Stimulated activated naive CD4-positive, alpha-beta T cell treated with Interleukin-2 at 50 U/mL for 16 hours (primary cell): ENCODE measurements around the gene FAM186B.
A peak's percentile ranks its signal among the peaks of the same experiment; 100 is the strongest.

Source experiments
- DNase-seq: peaks from one replicate; lab custom pipeline; 2025; lab: John Stamatoyannopoulos, UW

The FAM186B gene

DNA sequence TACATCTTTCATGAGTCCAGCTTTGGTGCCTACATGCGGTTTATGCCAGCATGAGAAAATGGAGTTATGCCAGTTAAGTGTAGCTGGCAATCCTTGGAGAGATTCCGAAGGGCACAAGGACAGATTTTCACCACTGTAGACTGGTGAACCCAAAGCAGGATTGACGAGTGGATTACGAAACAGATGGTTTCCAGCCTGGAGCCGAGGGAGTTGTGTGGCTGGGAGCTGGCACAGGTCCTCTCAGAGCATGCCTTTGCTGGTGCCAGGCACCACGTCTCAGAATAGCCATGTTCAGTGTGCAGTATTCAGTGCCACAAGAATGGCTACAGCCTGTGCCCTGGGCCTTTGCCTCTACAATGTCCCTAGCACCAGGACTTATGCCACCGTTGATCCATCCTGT lies 53.4 kb downstream of the FAM186B start:
- no peak for DNase-seq

DNA sequence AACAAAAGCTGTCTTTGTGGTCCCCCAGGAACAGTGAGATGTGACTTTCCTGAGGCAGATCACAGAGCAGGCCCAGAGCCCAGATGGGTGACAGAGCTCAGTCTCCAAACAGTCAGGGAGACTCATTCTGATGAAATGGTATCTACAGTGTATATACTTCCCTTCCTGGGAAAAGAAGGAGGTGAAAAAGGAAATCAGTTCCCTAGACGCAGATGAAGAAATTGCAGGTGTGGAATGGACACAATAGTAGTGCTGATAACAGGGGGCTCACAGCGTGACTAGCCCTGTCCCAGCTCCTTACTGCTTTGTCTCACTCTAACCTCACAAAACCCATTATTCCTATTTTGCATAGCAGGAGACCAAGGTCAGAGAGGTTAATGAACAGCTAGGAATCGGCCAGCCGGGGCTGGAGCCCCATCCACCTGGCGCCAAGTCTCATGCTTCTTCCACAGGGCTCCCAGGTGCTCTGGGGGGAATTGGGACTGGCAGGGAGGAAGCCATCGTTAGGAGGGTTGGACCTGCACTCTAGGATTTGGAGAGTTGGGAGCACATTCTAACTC lies 54.7 kb downstream of the FAM186B start:
- DNase-seq = no peak

DNA sequence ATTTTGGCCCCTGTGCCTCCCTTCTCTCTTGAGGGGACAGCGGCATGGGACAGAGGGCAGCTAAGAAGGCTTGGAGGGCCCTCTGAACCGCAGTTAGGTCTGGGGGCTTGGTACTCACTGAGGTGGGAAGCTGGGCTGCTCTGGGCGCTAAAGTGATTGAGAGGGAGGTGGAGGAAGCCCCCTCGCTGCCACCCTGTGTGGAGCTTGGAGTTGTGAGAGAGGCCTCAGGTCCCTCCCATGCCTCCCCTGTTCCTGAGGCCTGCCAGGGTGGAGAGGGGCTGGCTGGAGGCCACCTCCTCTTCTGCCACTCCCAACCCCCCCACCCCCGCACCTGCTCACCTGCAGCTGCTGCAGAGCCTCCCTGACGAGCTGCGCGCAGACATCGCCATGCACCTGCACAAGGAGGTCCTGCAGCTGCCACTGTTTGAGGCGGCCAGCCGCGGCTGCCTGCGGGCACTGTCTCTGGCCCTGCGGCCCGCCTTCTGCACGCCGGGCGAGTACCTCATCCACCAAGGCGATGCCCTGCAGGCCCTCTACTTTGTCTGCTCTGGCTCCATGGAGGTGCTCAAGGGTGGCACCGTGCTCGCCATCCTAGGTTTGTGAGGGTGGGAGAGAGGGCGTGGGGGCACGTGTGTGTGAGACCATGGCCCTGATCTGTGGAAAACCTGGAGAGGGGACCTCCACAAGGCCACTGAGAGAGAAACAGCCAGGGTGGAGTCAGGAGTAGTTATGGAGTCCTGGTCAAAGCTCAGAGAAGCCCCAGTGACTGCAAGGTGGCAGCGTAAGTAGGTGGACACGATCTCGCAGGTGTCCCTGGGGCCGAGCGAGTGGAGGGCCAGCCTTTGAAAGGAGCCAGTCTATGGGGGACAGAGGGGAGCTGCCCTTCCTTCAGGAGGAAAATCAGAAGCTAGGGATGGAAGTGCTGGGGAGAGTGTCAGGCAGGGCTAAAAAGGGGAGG lies 55.4 kb downstream of the FAM186B start:
- no peak for DNase-seq

DNA sequence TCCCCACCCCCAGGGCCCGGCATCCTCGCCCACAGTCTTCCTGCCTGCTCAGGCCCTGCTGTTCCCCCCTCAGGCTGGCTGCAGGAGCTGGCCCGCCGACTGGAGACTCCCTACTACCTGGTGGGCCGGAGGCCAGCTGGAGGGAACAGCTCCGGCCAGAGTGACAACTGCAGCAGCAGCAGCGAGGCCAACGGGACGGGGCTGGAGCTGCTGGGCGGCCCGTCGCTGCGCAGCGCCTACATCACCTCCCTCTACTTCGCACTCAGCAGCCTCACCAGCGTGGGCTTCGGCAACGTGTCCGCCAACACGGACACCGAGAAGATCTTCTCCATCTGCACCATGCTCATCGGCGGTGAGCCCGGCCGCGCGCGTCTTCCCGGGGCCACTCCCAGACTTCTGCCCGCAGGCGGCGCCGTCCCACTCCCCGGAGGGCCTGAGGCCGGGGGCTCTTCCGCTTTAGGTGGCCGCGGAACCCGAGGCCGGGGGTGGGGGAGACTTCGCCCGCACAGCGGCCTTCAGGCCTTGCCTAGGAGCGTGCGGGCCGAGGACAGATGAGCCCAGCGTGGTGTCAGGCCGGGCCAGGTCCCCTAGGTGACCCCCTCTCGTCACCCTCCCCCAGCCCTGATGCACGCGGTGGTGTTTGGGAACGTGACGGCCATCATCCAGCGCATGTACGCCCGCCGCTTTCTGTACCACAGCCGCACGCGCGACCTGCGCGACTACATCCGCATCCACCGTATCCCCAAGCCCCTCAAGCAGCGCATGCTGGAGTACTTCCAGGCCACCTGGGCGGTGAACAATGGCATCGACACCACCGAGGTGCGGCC lies 56.4 kb downstream of the FAM186B start:
- DNase-seq = no peak

DNA sequence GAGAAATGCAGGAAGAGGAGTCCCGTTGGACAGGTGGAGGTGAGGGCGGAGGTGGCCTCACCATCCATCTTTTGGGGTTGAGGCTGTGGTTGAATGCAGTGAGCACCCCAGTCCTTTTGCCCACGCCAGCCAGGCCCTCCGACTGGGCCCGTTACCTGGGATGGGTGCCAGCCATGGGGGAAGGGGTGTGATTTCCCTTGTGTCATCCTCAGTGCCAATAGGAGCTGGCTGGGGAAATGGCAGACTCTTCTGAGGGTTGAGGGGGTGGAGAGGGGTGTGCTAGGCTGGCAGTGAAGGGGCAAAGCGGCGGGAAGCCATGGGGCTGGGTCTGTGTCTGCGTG lies 57.0 kb downstream of the FAM186B start:
- DNase-seq = no peak

DNA sequence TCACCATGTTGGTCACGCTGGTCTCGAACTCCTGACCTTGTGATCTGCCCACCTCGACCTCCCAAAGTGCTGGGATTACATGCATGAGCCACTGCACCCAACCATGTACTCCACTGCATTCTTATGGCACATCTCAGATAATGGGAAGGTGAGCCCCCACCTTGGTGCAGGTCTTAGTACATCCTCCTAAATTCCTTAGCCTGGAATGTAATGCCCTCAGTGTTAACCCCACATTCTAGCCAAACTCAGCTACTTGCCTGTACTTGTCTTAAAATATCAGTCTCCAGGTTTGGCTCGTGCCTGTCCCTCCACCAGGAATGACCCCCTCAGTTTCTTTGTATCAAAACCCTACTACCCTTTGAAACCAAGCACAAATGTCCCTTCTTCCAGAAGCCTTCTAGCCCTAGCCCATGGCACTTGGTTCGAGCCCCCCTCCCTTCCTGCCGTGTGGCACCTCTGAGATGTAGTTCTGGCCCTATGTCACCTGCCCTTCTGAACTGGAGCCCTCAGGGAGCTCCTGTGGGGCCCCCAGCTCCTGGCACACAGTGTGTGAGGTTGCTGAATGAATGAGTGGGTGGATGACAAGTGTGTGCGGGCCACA lies 58.2 kb downstream of the FAM186B start:
- no peak for DNase-seq

DNA sequence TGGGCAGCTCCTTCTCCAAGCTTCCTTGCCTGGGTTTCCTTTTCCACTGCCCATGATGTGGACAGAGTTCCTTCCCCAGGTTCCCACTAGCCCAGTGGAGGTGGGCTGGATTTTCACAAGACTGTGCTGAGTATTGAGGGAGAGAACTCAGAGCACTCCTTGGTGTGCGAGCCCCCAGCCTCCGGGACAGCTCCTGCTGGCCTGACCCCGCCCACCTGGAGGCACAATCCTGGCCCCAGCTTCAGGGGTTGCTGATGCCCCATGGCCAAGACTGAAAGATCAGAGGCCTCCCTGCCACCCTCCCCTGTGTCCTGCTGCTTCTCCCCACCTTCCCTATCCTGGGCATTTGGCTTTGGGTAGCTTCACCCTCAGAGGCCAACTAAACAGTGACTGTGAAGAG lies 59.0 kb downstream of the FAM186B start:
- no peak for DNase-seq

DNA sequence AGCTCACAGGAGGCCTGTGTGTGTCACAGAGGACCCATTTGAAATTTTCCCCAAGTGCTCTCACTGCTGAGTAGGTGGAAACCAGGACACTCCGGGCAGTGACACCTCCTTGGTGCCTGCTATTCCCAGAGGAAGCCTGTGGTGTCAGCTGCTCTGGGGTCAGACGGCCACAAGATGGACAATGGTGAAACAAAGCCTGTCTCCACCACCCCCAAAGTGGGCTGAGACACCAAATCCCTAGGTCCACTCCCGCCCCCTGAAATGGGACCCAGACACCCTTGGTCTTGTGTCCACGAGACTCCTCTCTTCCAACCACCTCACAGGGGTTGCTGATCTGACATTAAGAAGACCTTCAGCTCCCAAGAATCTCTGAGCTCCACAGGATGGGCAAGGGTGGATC lies 59.6 kb downstream of the FAM186B start:
- no peak for DNase-seq

DNA sequence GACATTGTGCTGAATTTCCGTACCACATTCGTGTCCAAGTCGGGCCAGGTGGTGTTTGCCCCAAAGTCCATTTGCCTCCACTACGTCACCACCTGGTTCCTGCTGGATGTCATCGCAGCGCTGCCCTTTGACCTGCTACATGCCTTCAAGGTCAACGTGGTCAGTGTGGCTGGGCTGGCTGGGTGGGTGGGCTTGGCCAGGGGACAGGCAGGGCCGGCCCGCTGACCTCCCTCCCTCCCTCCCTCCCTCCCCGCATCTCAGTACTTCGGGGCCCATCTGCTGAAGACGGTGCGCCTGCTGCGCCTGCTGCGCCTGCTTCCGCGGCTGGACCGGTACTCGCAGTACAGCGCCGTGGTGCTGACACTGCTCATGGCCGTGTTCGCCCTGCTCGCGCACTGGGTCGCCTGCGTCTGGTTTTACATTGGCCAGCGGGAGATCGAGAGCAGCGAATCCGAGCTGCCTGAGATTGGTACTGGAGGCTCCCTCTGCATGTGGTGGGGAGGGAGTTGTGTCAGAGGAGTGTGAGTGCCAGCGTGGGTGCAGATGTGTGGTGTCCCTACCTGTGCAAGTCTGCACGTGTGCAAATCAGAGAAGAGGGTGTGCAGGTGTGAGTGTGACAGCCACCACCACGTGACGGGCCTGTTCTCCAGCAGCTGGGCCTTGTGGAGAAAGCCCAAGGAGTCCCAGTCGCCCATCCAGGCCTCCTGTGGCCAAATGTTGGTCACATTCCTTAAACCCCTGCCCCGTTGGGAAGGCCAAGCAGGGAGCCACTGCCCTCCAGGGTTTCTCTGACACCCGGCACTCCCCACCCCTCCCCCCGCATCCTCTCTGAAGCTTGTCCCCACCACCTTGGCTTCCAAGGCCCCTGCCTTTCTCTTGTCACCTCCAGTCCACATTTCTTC lies 61.3 kb downstream of the FAM186B start:
- no peak for DNase-seq

DNA sequence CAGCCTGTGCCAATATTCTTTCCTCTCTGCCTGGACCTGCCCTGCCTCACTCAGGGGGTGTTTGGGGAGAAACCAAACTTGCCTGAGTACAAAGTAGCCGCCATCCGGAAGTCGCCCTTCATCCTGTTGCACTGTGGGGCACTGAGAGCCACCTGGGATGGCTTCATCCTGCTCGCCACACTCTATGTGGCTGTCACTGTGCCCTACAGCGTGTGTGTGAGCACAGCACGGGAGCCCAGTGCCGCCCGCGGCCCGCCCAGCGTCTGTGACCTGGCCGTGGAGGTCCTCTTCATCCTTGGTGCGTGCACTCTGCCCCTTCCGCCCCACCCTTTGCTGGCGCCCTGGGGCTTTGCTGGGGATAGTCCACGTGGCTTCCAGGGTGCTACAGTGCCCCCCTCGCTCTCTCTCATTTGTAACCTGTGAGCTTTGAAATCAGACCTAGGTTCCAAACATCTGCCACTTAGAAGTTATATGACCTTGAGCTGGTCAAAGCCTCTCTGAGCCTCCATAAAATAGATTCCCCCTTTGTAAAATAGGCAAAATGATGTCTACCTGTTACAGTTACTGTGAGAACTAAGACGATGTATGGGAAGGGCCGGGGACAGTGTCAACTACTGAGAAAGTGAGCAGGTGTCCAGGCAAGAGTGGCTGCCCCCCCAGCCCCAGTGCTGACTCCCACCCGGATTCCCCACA lies 62.1 kb downstream of the FAM186B start:
- DNase-seq = no peak

DNA sequence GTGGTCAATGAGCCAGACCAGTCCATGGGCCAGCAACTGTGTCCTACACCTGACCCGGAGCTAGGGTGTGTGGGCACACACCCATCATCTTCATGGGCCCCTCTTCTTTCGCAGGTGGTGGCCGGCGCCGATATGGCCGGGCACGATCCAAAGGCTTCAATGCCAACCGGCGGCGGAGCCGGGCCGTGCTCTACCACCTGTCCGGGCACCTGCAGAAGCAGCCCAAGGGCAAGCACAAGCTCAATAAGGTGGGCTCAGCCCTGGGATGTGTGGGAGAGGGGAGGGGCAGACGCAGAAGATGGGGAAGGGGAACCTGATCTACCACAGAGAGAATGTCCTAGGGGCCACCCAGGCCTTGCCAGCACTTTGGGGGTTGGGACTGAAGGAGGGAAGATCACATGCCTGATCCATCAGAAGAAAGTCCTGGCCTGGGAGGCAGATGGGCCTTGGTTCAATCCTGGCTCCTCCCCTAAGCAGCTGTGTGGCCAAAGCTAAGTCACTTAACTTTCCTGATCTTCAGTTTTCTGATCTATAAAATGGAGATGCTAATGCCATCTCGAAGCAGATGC lies 62.8 kb downstream of the FAM186B start:
- DNase-seq = no peak

DNA sequence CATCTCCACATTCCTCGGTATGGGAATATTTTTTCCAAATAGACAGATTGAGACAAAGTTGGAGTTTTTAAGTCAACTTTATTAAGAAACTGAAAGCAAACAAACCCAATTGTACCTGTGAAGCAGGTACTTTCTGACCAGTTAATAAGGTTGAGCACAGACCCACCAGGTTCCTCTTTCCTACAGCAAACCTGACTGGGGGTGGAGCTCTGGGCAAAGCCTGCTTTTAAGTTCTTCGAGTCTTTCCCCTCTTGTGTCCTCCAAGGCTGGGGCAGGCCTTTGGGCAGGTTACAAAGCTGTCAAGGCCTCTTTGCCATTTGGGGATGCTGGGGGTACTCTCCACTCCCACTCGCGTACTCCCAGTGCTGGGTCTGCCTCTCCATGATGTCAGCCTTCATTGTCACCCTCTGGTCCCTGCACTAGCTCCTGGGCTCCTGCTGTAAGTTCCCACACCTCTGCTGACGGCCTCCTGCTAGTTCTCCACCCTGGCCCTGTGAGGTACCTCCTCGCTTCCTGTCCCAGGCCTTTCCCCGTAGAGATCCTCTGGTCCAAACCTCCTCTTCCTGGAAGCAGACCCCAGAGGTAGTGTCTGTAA lies 63.4 kb downstream of the FAM186B start:
- no peak for DNase-seq

DNA sequence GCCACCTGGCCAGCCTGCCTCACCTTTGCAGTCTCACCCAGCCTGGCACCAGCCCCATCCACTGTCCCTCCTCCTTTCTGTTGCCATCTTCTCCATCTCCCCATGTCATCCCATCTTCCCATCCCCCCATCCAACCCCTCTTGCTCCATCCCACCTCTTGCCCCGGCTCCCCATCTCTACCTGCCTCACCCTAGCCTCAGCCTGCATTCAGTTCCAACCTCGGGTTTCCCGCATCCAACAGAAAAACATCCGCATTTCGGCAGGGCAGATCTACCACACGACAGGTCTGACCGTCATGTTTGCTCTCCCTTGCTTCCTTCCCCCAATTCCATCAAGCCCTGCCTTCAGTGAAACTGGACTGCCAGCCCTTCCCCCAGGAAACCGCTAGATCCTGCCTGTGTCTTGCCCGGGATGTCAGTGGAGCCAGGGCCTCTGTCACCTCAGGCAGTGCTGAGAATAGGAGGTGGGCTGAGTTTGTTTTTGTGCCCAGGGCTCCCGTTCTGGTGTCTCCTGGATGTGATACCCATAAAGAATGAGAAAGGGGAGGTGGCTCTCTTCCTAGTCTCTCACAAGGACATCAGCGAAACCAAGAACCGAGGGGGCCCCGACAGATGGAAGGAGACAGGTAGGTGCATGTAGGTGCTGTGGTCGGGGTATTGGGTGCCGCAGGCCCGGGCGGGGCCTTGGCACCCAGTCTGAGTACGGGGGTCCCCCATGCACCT lies 64.1 kb downstream of the FAM186B start:
- no peak for DNase-seq

DNA sequence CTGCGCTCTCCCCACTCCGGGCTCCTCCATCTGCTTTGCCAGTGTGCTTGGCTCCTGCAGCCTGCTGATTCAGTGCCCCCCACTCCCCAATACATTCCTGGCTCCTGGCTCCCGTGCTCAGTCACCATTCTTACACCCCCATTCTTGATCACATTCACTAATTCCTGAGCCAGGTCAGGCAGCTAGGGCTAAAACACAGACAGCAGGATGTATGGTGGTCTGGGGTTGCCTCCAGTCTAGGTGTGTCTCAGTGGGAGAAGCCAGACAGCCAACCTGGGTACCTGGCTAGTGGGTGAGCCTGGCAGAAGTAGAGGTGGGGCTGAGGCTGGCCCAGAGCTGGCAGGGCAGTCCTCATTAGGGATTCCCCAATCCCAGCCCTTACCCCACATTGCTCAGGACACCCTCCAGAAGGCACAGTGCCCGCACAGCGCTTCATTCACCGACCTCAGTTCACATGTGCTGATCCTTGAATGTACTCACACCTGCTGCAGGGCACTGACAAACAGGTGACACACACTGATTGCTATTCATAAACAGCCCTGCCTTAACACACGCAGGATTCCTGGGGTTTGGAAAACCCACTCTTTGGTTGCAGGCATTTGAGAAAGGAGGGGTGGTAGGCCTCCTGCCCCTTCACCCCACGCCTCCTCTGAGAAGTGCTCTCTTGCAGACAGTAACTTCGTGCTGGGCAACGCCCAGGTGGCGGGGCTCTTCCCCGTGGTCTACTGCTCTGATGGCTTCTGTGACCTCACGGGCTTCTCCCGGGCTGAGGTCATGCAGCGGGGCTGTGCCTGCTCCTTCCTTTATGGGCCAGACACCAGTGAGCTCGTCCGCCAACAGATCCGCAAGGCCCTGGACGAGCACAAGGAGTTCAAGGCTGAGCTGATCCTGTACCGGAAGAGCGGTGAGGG lies 65.0 kb downstream of the FAM186B start:
- no peak for DNase-seq

DNA sequence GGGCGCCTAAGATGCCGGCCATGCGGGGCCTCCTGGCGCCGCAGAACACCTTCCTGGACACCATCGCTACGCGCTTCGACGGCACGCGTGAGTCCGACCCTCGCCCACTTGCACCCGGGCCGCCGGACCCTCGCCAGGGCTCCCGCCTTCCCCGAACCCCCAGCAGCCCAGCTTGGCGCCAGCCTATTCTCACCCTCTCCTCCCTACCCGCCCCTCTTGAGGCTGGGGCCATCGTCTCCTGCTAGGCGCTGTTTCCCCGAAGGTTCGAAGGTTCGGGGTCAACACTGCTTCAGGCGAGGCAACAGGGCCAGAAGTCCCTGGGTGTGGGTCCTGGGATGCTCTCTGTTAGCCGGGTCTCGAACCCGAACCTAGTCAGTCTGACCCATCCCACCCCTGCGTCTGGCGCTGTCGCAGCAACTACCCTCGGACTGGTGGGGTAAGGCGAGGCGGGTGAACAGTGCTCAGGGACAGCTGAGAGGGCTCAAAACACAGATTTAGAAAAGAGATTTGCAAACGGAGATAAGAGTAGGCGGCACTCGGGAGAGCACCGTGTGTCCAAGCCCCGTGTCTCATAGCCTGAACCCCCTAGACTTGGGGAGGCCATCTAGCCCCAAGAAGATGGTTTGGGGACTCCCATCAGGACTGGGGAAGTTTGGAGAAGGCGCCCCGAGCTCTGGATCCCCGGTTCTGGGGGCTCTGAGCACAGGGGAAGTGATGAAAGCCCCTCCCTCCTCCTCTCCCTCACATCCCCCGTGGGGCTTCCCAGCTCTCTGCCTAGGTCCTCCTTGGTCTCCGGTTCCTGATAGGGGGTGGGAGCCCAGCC lies 65.8 kb downstream of the FAM186B start:
- DNase-seq = no peak

DNA sequence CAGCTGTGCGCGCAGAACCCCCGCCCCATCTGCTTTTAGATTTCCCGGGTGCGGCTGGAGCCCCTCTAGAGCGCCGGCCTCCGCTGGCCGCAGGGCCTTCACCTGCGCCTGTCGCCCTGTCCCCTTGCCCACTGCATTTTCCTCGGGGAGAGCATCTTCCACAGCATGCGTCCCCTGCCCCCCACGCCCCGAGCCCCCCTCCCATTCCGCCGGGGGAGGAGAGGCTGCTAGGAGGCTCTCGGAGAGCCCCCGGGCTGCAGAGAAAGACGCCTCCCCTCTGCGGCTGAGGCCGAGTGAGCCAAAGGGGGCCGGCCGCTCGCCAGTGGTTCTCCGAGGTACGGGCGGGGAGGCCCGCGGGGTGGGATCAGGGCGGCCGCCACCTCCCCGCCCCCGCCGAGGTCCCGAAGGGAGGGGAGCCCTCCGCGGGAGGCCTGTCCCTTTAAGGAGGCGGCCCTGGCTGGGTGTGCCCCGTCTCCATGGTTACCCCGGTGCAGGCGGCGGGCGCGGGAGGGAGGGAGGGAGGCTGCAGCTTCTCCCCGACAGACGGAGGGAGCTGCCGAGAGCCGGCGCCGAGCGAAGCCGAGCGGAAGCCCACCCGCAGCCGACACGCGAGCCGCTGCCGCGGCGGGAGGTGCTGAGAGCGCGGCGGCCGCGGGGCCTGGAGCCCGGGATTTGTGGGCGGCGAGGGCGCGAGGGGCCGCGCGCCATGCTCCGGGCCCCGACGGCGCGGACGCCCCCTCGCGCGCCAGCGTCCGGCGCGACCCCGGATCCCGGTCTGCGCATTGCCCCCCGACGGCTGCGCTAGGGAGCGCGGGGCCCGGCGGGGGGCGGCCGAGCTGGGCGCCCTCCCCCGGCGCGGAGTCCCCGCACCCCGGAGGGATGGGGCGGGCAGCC lies 66.7 kb downstream of the FAM186B start, which contains the start of gene KCNH3:
TSS of gene KCNH3 (plus strand) at position 521 of the 894 bp plus-strand sequence. CDS start 387 bp downstream, outside the sequence.
- DNase-seq = peak; percentile 85
